Osteoblast (primary cell): ENCODE data around the gene CHST11. TPM values are rescaled to one million over a fixed set of nuclear protein-coding genes. Genes with fewer than 3 reads are reported as not detected.

Experiments
- DNase-seq: peaks from one replicate; pipeline ENCODE4 v3.0.0; 2011; ENCODE audit warnings: low spot score, mixed read lengths; ENCODE audit not compliant: insufficient read length; ENCODE audit errors: missing footprints
- H2AFZ ChIP-seq: 2 replicates; pipeline ENCODE4 v1.6.0; 2011; ENCODE audit warnings: mild to moderate bottlenecking, low read length
- H3K27ac ChIP-seq: 2 replicates; pipeline ENCODE4 v1.5.1; 2011; ENCODE audit warnings: mild to moderate bottlenecking, low read depth, low read length, moderate library complexity
- H3K27me3 ChIP-seq: 2 replicates; pipeline ENCODE4 v1.6.0; 2012; ENCODE audit warnings: mild to moderate bottlenecking, control low read depth, inconsistent platforms, low read length, moderate library complexity; ENCODE audit not compliant: insufficient read depth
- H3K36me3 ChIP-seq: 2 replicates; pipeline ENCODE4 v1.5.1; 2011; ENCODE audit warnings: mild to moderate bottlenecking, low read length, control low read depth, moderate library complexity; ENCODE audit not compliant: insufficient read depth
- H3K4me1 ChIP-seq: 2 replicates; pipeline ENCODE4 v1.5.1; 2011; ENCODE audit warnings: mild to moderate bottlenecking, low read length, control low read depth, moderate library complexity; ENCODE audit not compliant: insufficient read depth
- H3K4me2 ChIP-seq: 2 replicates; pipeline ENCODE4 v1.6.0; 2011; ENCODE audit warnings: mild to moderate bottlenecking, low read length; ENCODE audit not compliant: insufficient read depth
- H3K4me3 ChIP-seq: fragments of 200-600 bp; sonication (generic); 3 replicates; pipeline ENCODE4 v1.5.1; 2012; ENCODE audit warnings: mild to moderate bottlenecking, low read length, inconsistent platforms; ENCODE audit not compliant: insufficient read depth
- H3K79me2 ChIP-seq: 2 replicates; pipeline ENCODE4 v1.6.0; 2012; ENCODE audit warnings: mild to moderate bottlenecking, low read length, control low read depth, inconsistent platforms; ENCODE audit not compliant: insufficient read depth
- H3K9me3 ChIP-seq: 2 replicates; pipeline ENCODE4 v1.5.1; 2011; ENCODE audit warnings: low read depth, low read length, control low read depth
- H4K20me1 ChIP-seq: 2 replicates; pipeline ENCODE4 v1.6.0; 2012; ENCODE audit warnings: mild to moderate bottlenecking, low read length, control low read depth; ENCODE audit not compliant: insufficient read depth
- CTCF ChIP-seq: IDR thresholded peaks from 2 replicates; pipeline ENCODE4 v1.5.1; 2011; ENCODE audit warnings: mild to moderate bottlenecking, low read depth, low read length, moderate library complexity; ENCODE audit errors: extremely low read depth
- total RNA-seq: library from RNA; depleted of rRNA; stranded (reverse); fragments of >200 nt; gene quantifications from 2 replicates; pipeline ENCODE4 v1.2.3, GENCODE V29; 2012

Gene CHST11
- total RNA-seq, 1 donor: 24.6 TPM

- no peak for TF ChIP-seq CTCF
- Histone ChIP-seq H3K79me2 (peaks cover 3% of the 10 kb centered on the region), H2AFZ (no peak overlapping the region), H3K27ac (no peak overlapping the region), H3K4me2 (no peak overlapping the region), H3K27me3 (no peaks in the 10 kb centered on the region), H4K20me1 (peaks cover 9% of the 10 kb centered on the region), H3K36me3 (no peaks in the 10 kb centered on the region), H3K9me3 (no peaks in the 10 kb centered on the region), H3K4me3 (no peak overlapping the region), H3K4me1 (peaks cover 18% of the 10 kb centered on the region)
- DNase-seq: no peak
Observed at GRCh38 chr12:104716172-104716571, 259.4 kb downstream of the CHST11 start.

- no peaks in the 10 kb centered on the region for H3K27me3 ChIP-seq
- H3K36me3 ChIP-seq: no peaks in the 10 kb centered on the region
- no peak overlapping the region for H2AFZ ChIP-seq
- no peaks in the 10 kb centered on the region for H3K9me3 ChIP-seq
- TF ChIP-seq CTCF: no peak
- peaks cover 6% of the 10 kb centered on the region for H3K79me2 ChIP-seq
- H3K4me1 ChIP-seq: peaks cover 13% of the 10 kb centered on the region
- H3K4me3 ChIP-seq: no peak overlapping the region
- no peak for DNase-seq
- H4K20me1 ChIP-seq: peaks cover 9% of the 10 kb centered on the region
- no peak overlapping the region for H3K4me2 ChIP-seq
- H3K27ac ChIP-seq: no peak overlapping the region
Observed at GRCh38 chr12:104718304-104718929, 261.7 kb downstream of the CHST11 start.

- Histone ChIP-seq H4K20me1 (peaks cover 6% of the 10 kb centered on the region), H3K36me3 (no peaks in the 10 kb centered on the region), H2AFZ (peak overlapping the region; percentile 88), H3K79me2 (peaks cover 6% of the 10 kb centered on the region), H3K9me3 (no peaks in the 10 kb centered on the region), H3K27ac (peak overlapping the region; percentile 58), H3K4me1 (peaks cover 13% of the 10 kb centered on the region), H3K27me3 (no peaks in the 10 kb centered on the region), H3K4me2 (peak overlapping the region; percentile 82), H3K4me3 (peak overlapping the region; percentile 71)
- no peak for TF ChIP-seq CTCF
- DNase-seq: no peak
Observed at GRCh38 chr12:104719700-104720338, 263.1 kb downstream of the CHST11 start.

GRCh38 chr12:104720339-104721038 is 263.7 kb downstream of the CHST11 start:
- H3K9me3 ChIP-seq: no peaks in the 10 kb centered on the region
- H3K27me3 ChIP-seq: no peaks in the 10 kb centered on the region
- H3K4me1 ChIP-seq: peaks cover 13% of the 10 kb centered on the region
- no peaks in the 10 kb centered on the region for H3K36me3 ChIP-seq
- peak overlapping the region; percentile 82 for H3K4me2 ChIP-seq
- DNase-seq: no peak
- peak overlapping the region; percentile 58 for H3K27ac ChIP-seq
- H3K4me3 ChIP-seq: peak overlapping the region; percentile 71
- TF ChIP-seq CTCF: no peak
- peaks cover 6% of the 10 kb centered on the region for H4K20me1 ChIP-seq
- H2AFZ ChIP-seq: peak overlapping the region; percentile 88
- peaks cover 6% of the 10 kb centered on the region for H3K79me2 ChIP-seq
